KMS-11 (cell line): ENCODE data around the gene OGDH.

Experiments
- H2AFZ ChIP-seq: fragments of 200-600 bp; sonication (generic); 2 replicates; pipeline ENCODE4 v1.6.1; 2016; ENCODE audit warnings: antibody characterized with exemption, mixed run types, low read depth
- H3K27ac ChIP-seq: fragments of 200-600 bp; sonication (generic); 2 replicates; pipeline ENCODE4 v1.6.1; 2016; ENCODE audit warnings: mild to moderate bottlenecking, mixed run types
- H3K27me3 ChIP-seq: fragments of 200-600 bp; sonication (generic); 2 replicates; pipeline ENCODE4 v1.6.1; 2017; ENCODE audit warnings: mild to moderate bottlenecking, low read depth, mixed run types, moderate library complexity; ENCODE audit not compliant: insufficient read depth
- H3K36me3 ChIP-seq: fragments of 200-600 bp; sonication (generic); 2 replicates; pipeline ENCODE4 v1.6.1; 2017; ENCODE audit warnings: mild to moderate bottlenecking, mixed run types; ENCODE audit not compliant: insufficient read depth
- H3K4me1 ChIP-seq: fragments of 200-600 bp; sonication (generic); 2 replicates; pipeline ENCODE4 v1.6.1; 2016; ENCODE audit warnings: mild to moderate bottlenecking, low read depth, mixed run types; ENCODE audit not compliant: poor library complexity, severe bottlenecking
- H3K4me2 ChIP-seq: fragments of 200-600 bp; sonication (generic); 2 replicates; pipeline ENCODE4 v1.7.0; 2016; ENCODE audit warnings: mild to moderate bottlenecking, mixed run types
- H3K4me3 ChIP-seq: fragments of 200-600 bp; sonication (generic); IDR thresholded peaks from 2 replicates; pipeline ENCODE4 v1.6.1; 2017; ENCODE audit warnings: low read depth, low read length, mixed read lengths; ENCODE audit not compliant: insufficient read depth
- H3K79me2 ChIP-seq: fragments of 200-600 bp; sonication (generic); 2 replicates; pipeline ENCODE4 v1.6.1; 2016; ENCODE audit warnings: low read depth, mixed run types; ENCODE audit not compliant: insufficient read depth
- H3K9ac ChIP-seq: fragments of 200-600 bp; sonication (generic); 2 replicates; pipeline ENCODE4 v1.6.1; 2016; ENCODE audit warnings: mild to moderate bottlenecking, mixed run types
- H4K20me1 ChIP-seq: fragments of 200-600 bp; sonication (generic); 2 replicates; pipeline ENCODE4 v1.6.1; 2016; ENCODE audit warnings: mild to moderate bottlenecking, mixed run types; ENCODE audit not compliant: insufficient read depth
- CTCF ChIP-seq: fragments of 200-600 bp; sonication (generic); conservative IDR thresholded peaks from 2 replicates; pipeline ENCODE4 v1.6.1; 2017; ENCODE audit warnings: low read depth, mild to moderate bottlenecking, antibody characterized with exemption, low read length, moderate library complexity, mixed read lengths

The OGDH gene

DNA sequence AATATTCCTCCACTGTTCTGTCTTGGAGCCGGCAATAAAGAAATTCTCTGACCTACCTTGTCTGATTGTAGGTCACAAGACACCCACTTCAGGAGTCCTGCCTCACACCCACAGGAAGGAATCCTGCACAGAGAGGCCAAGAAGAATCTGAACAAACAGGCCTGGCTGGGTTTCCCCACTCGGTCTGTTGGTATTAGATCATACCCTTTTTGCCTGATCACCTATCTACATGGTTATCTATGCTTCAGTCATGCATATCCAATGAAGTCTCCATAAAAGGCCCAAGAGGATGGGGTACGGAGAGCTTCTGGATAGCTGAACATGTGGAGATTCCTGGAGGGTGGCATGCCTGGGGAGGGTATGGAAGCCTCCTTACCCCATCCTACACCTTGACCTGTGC, 12.3 kb downstream of the OGDH start:
- Histone ChIP-seq H3K9ac (no peak overlapping the region), H3K4me1 (peaks cover 74% of the 10 kb centered on the region)

GRCh38 chr7:44621034-44621749, 14.8 kb downstream of the OGDH start:
- H3K36me3 ChIP-seq, result no peaks in the 10 kb centered on the region; the same call in 1 of the 2 replicates
- H3K4me1 ChIP-seq, result peaks cover 80% of the 10 kb centered on the region
- no peak for TF ChIP-seq CTCF

More for the DNA sequence above, 12.3 kb downstream of the OGDH start:
- Histone ChIP-seq H3K27ac (no peak overlapping the region), H3K79me2 (peaks cover 95% of the 10 kb centered on the region), H3K4me2 (peak overlapping the region; percentile 31; the same call in 1 of the 2 replicates), H2AFZ (no peak overlapping the region), H3K36me3 (no peaks in the 10 kb centered on the region), H4K20me1 (peaks cover 3% of the 10 kb centered on the region; the same call in 1 of the 2 replicates), H3K4me3 (no peak overlapping the region), H3K27me3 (no peaks in the 10 kb centered on the region)
- TF ChIP-seq CTCF, result no peak

DNA sequence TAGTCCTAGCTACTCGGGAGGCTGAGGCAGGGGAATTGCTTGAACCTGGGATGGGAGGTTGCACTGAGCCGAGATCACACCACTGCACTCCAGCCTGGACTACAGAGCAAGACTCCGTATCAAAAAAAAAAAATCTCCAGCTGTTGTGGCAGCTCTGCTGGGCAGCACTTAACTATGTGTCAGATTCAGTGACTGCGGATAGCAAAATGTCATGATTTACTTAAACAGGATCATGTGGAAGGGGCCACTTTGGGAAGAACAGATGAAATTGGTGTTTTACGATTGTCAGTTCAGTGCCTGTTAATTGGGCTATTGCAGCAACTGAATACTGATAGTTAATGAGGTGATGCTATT, 15.3 kb downstream of the OGDH start:
- Histone ChIP-seq H3K4me3 (no peak overlapping the region), H3K27me3 (no peaks in the 10 kb centered on the region), H3K27ac (no peak overlapping the region), H3K4me2 (peak overlapping the region; percentile 62; the same call in 1 of the 2 replicates), H3K4me1 (peaks cover 85% of the 10 kb centered on the region), H3K36me3 (no peaks in the 10 kb centered on the region; the same call in 1 of the 2 replicates), H3K9ac (no peak overlapping the region), H2AFZ (no peak overlapping the region), H3K79me2 (peaks cover 93% of the 10 kb centered on the region), H4K20me1 (peaks cover 3% of the 10 kb centered on the region; the same call in 1 of the 2 replicates)
- no peak for TF ChIP-seq CTCF

More at GRCh38 chr7:44621034-44621749, 14.8 kb downstream of the OGDH start:
- H3K4me3 ChIP-seq, result no peak overlapping the region
- H3K4me2 ChIP-seq, result no peak overlapping the region
- H3K27me3 ChIP-seq, result no peaks in the 10 kb centered on the region
- H2AFZ ChIP-seq, result no peak overlapping the region
- H3K79me2 ChIP-seq, result peaks cover 91% of the 10 kb centered on the region
- H3K9ac ChIP-seq, result no peak overlapping the region
- no peak overlapping the region for H3K27ac ChIP-seq
- H4K20me1 ChIP-seq, result peaks cover 3% of the 10 kb centered on the region; the same call in 1 of the 2 replicates

DNA sequence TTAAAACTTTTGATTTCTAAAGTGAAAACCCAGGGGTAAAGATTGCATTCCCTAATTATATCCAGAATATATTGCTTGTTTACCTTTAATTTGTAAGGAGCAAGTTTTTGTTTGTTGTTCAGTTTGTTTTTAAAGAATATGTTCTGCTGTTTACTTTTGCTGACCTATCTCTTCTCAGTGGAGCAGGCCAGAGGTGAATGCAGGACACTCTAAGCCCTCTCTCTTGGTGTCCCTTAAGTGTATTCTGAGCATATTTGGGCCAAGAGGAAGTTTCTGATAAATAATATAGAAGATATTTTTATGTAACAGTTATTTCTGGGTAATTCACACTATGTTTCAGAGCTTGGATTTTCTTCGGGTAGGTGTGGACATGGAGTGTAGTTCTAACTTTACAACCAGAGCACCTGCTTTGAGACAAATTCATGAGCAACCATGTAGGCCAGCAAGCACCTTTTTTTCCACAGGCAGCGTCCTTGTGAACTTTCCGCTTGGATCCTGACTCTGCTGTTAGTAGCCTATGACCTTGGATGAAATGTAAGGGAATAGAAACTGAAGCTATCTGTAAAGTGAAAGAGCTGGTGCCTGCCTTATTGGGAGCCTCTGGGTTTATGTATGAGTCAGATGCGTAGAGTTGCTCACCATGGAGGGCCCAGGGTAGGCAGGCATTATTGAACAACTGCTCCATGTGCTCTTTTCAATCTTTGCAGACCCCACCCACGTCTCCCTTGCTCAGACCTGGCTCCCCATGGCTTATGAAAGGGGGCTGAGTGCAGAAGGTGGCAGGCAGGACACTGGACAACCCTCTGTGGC, 16.1 kb downstream of the OGDH start:
- TF ChIP-seq CTCF, result no peak
- H3K27ac ChIP-seq, result peak overlapping the region; percentile 49
- no peaks in the 10 kb centered on the region; the same call in 1 of the 2 replicates for H3K36me3 ChIP-seq
- peaks cover 90% of the 10 kb centered on the region for H3K79me2 ChIP-seq
- no peaks in the 10 kb centered on the region for H3K27me3 ChIP-seq
- no peak overlapping the region for H3K4me3 ChIP-seq
- H3K4me2 ChIP-seq, result peak overlapping the region; percentile 62; the same call in 1 of the 2 replicates
- no peak overlapping the region for H2AFZ ChIP-seq
- peaks cover 86% of the 10 kb centered on the region for H3K4me1 ChIP-seq
- no peak overlapping the region for H3K9ac ChIP-seq
- peaks cover 3% of the 10 kb centered on the region; the same call in 1 of the 2 replicates for H4K20me1 ChIP-seq
